ENCODE data around the gene SORBS2. TPM values are rescaled to one million over a fixed set of nuclear protein-coding genes. Genes with fewer than 3 reads are reported as not detected.
"Not testable (repeated sequence)": the region's sequence is repeated elsewhere in the genome, so short reads cannot be mapped to it uniquely, and the experiment has no call there.

SORBS2 gene
- total RNA-seq, 1 donor from 2014 or later, result 20.0 TPM

DNA sequence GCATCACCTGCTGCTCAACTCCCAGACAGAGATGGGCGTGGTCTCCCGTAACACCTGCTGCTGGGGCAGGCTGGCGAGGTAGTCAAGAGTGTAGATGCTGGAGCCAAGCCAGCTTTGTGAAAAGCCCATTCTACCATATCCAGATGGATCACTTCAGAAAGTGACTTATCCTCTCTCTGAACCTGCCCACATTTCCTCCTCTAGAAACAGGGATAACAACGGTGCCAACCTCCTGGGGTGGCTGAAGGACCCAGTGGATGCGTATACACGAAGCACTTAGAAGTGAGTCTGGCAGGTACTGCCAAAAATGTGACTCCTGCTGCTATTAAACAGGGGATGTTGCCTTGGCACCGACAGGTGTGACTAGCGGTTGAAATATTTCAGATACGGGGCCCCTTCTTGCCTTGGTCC is 95.8 kb downstream of the SORBS2 start:
- Mint-ChIP-seq H3K27me3 (ENCODE audit: unreplicated experiment) (peaks cover under 1% of the 10 kb centered on the region), H3K4me3 (ENCODE audit: unreplicated experiment) (no peak overlapping the region)

DNA sequence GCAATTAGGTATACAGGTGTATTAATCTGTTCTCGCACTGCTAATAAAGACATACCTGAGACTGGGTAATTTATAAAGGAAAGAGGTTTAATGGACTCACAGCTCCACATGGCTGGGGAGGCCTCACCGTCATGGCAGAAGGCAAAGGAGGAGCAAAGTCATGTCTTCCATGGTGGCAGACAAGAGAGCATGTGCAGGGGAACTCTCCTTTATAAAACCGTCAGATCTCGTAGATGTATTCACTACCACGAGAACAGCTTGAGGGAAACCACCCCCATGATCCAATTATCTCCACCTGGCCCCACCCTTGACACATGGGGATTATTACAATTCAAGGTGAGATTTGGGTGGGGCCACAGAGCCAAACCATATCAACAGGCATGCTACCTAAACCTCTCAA is 97.5 kb downstream of the SORBS2 start:
- H3K36me3 Mint-ChIP-seq (ENCODE audit: low read depth, unreplicated experiment); DNase-seq (ENCODE audit: low spot score); H3K27me3 Mint-ChIP-seq (ENCODE audit: unreplicated experiment); H3K4me1 Mint-ChIP-seq (ENCODE audit: unreplicated experiment); H3K27ac Mint-ChIP-seq (ENCODE audit: unreplicated experiment); H3K9me3 Mint-ChIP-seq (ENCODE audit: unreplicated experiment); H3K4me3 Mint-ChIP-seq (ENCODE audit: unreplicated experiment): not testable (repeated sequence)

More for the DNA sequence above, 95.8 kb downstream of the SORBS2 start:
- Mint-ChIP-seq H3K9me3 (ENCODE audit: unreplicated experiment) (no peaks in the 10 kb centered on the region), H3K27ac (ENCODE audit: unreplicated experiment) (no peak overlapping the region), H3K36me3 (ENCODE audit: low read depth, unreplicated experiment) (no peaks in the 10 kb centered on the region), H3K4me1 (ENCODE audit: unreplicated experiment) (no peaks in the 10 kb centered on the region)
- TF ChIP-seq, protein P1, sequence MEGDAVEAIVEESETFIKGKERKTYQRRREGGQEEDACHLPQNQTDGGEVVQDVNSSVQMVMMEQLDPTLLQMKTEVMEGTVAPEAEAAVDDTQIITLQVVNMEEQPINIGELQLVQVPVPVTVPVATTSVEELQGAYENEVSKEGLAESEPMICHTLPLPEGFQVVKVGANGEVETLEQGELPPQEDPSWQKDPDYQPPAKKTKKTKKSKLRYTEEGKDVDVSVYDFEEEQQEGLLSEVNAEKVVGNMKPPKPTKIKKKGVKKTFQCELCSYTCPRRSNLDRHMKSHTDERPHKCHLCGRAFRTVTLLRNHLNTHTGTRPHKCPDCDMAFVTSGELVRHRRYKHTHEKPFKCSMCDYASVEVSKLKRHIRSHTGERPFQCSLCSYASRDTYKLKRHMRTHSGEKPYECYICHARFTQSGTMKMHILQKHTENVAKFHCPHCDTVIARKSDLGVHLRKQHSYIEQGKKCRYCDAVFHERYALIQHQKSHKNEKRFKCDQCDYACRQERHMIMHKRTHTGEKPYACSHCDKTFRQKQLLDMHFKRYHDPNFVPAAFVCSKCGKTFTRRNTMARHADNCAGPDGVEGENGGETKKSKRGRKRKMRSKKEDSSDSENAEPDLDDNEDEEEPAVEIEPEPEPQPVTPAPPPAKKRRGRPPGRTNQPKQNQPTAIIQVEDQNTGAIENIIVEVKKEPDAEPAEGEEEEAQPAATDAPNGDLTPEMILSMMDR (IDR thresholded peaks at IDR 0.05; ENCODE audit: unreplicated experiment), result no peak
- no peak for DNase-seq (ENCODE audit: low spot score)

DNA sequence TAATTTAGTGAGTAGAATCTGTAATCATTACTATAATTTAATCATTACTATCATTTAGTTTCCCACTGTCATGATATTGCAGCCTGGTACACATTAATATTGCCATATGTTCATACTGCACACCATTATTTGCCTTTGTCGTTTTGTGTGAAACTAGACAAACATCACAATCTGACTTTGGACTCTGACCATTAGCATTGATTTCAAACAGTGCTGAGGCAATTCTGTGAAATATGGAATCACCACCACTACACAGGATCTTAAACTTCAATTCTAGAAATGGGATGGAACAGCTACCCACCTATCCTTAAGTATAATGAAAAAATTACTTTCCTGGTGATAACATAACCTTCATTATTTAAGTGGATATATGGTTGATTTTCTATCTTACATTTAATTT is 98.3 kb downstream of the SORBS2 start:
- TF ChIP-seq, protein P1 (IDR thresholded peaks at IDR 0.05; ENCODE audit: unreplicated experiment), result no peak
- DNase-seq (ENCODE audit: low spot score), result no peak
- H3K27ac Mint-ChIP-seq (ENCODE audit: unreplicated experiment), result no peak overlapping the region
- H3K4me1 Mint-ChIP-seq (ENCODE audit: unreplicated experiment), result no peaks in the 10 kb centered on the region
- H3K9me3 Mint-ChIP-seq (ENCODE audit: unreplicated experiment), result no peaks in the 10 kb centered on the region
- H3K4me3 Mint-ChIP-seq (ENCODE audit: unreplicated experiment), result no peak overlapping the region
- H3K27me3 Mint-ChIP-seq (ENCODE audit: unreplicated experiment), result peaks cover 2% of the 10 kb centered on the region
- no peaks in the 10 kb centered on the region for H3K36me3 Mint-ChIP-seq (ENCODE audit: low read depth, unreplicated experiment)

DNA sequence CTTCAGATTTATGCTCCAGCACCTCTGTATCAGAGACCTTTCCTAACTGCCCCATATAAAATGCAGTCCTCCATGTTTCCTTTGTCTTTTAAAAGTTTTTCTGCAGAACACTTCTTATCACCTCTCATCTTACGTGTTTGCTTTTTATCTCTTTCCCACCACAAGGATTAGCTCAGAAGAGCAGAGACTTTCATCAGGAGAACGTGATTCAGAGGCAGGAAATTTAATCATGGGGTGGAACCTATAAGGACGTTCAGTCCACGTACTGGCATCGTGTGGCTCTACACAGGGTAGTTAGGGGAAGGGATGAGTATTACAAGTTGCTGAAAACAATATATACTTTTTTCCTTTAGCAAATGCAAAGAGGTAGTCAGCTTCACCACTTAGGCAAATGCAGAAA is 98.7 kb downstream of the SORBS2 start:
- Mint-ChIP-seq H3K36me3 (ENCODE audit: low read depth, unreplicated experiment) (no peaks in the 10 kb centered on the region), H3K9me3 (ENCODE audit: unreplicated experiment) (no peaks in the 10 kb centered on the region), H3K27ac (ENCODE audit: unreplicated experiment) (no peak overlapping the region), H3K27me3 (ENCODE audit: unreplicated experiment) (peaks cover 2% of the 10 kb centered on the region), H3K4me1 (ENCODE audit: unreplicated experiment) (no peaks in the 10 kb centered on the region), H3K4me3 (ENCODE audit: unreplicated experiment) (no peak overlapping the region)
- DNase-seq (ENCODE audit: low spot score), result no peak
- TF ChIP-seq, protein P1 (IDR thresholded peaks at IDR 0.05; ENCODE audit: unreplicated experiment), result no peak

DNA sequence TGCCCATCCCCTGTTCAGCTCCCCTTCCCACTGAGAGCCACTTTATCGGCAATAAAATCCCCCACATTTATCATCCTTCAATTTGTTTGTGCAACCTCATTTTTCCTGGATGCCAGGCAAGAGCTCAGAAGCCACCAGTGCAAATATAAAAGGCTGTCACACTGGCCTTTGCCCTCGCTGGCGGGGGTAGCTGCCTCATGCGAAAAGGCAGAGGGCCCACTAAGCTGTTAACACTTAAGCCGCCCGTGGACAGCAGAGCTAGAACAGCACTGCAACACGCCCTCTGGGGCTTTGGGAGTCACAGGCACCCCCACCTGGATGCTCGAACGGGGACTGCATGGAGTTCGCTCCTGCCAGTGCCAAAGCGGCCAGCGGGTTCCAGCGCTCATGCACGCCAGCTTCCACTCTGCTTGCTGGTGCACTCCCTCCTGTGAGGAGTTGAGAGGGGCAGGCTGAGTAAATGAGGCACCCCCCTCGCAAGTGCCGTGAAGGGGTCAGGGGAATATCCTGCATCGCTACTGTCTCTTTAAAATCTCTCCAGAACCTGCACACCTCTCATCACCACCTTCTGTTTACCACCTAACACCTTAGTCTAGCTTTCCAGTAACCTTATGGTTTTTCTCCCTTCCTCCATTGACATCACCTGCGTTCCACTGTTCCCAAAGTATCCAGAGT is 99.5 kb downstream of the SORBS2 start:
- H3K27ac Mint-ChIP-seq (ENCODE audit: unreplicated experiment), result no peak overlapping the region
- no peaks in the 10 kb centered on the region for H3K9me3 Mint-ChIP-seq (ENCODE audit: unreplicated experiment)
- H3K4me1 Mint-ChIP-seq (ENCODE audit: unreplicated experiment), result no peaks in the 10 kb centered on the region
- H3K4me3 Mint-ChIP-seq (ENCODE audit: unreplicated experiment), result no peak overlapping the region
- no peak for DNase-seq (ENCODE audit: low spot score)
- peaks cover 2% of the 10 kb centered on the region for H3K27me3 Mint-ChIP-seq (ENCODE audit: unreplicated experiment)
- TF ChIP-seq, protein P1 (IDR thresholded peaks at IDR 0.05; ENCODE audit: unreplicated experiment), result no peak
- H3K36me3 Mint-ChIP-seq (ENCODE audit: low read depth, unreplicated experiment), result no peaks in the 10 kb centered on the region

All from endothelial cell (in vitro differentiated cells).